ENCODE results near the gene NAGS.
"Not testable (repeated sequence)": the region's sequence is repeated elsewhere in the genome, so short reads cannot be mapped to it uniquely, and the experiment has no call there.

NAGS gene

GRCh38 chr17:44006272-44006597, 1.8 kb downstream of the NAGS start:
- no peak for FAIRE-seq

GRCh38 chr17:44006598-44007345, 2.4 kb downstream of the NAGS start:
- FAIRE-seq (peak; percentile 96), DNase-seq (ENCODE audit: extremely low spot score, insufficient read length, low read depth) (peak; percentile 99)

More at GRCh38 chr17:44006272-44006597, 1.8 kb downstream of the NAGS start:
- no peak for DNase-seq (ENCODE audit: extremely low spot score, insufficient read length, low read depth)

GRCh38 chr17:44007346-44008204, 3.2 kb downstream of the NAGS start:
- FAIRE-seq (no peak), DNase-seq (ENCODE audit: extremely low spot score, insufficient read length, low read depth) (no peak)

DNA sequence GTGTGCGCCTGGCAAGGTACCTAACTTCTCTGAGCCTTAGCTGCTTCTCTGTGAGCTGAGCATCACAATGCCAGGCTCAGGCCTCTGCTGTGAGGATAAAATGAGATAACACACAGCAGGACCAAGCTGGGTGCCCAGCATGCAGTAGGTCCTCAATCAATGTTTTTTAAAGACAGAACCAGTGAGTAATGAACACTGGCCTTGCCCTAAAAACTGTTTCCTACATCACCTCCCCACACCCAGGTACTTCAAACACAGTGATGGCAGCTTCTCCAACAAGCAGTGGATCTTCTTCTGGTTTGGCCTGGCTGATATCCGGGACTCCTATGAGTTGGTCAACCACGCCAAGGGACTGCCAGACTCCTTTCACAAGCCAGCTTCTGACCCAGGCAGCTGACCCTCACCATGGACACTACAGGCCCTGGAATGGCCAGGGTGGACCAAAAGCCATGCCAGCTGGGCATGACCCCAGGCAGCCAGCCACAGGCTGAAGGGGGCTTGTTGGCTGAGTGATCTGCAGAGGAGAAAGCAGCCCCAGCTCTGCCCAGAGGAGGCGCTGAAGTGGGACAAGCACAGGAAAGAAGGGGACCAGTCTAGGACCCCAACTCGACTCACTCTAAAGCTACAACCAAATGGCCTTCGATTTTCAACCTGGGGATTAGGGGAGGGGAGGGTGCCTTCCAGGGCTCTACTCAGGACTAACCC, 3.9 kb downstream of the NAGS start:
- FAIRE-seq (no peak), DNase-seq (ENCODE audit: extremely low spot score, insufficient read length, low read depth) (no peak)

DNA sequence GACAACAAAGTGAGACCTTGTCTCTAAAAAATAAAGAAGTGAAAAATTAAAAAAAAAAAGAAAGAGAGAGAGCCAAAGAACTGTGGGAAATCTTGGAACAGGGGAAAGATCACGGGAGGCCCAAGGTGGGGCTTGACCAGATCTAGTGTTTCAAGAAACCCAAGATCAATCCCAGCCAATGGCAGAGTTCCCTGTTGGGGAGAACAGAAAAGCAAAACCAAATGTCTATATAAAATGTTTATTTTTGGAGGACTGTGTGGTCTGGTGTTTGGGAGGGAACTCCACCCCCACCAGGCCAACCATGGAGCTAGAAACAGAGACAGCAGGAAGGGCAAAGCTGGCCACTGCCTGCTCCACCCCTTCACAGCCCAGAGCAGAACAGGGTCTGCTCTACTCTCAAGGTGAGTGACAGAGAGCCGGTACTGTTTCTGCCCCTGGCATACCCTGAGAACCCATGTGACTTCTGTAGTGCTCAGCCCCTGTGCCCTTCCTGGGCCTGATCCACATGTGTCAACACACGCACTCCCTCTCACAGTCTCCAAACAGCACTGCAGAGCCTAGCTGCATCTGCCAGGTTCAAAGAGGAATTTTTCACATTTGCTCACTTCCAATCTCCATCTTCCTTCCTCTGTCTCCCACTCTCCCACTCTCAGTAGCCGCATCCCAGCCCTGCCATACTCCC, 6.7 kb downstream of the NAGS start:
- DNase-seq (ENCODE audit: extremely low spot score, insufficient read length, low read depth) (no peak), FAIRE-seq (no peak)

DNA sequence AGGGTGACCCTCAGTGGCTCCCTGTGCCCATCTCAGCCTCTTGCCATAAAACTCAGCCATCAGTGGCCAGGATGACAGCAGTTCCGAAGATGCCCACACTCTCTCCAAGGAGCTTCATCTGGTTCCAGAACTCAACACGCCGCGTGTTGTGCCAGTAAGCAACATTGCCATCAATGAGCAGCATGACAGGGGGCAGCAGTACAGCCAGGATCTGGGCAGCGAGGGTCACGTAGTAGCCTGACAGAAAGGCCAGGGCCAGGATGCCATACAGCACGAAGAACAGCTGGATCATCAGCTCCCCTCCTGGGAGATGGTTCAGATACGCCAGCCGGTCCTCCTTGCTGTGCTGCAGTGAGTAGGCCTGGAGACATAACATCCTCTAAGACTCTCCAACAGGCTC, 7.5 kb downstream of the NAGS start:
- DNase-seq (ENCODE audit: extremely low spot score, insufficient read length, low read depth) (no peak), FAIRE-seq (no peak)

DNA sequence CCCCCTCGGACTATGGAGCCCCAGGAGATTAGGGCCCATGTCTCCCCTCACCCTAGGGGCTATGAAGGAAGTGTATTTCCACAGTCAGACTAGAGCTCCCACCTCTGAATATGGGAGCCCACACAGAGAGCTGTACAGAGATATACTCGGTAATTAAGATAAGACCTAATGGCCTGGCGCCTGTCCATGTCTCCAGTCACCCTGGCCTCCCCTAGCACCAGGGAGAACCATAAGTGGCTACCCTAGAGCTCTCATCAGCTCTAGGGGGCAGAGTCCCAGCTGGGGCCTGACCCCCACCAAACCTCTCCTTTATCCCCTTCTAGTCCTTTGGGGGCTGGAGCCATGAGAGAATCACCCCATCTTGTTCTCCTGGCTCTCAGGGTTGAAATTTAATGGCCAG, 8.0 kb downstream of the NAGS start:
- FAIRE-seq: no peak
- no peak for DNase-seq (ENCODE audit: extremely low spot score, insufficient read length, low read depth)

DNA sequence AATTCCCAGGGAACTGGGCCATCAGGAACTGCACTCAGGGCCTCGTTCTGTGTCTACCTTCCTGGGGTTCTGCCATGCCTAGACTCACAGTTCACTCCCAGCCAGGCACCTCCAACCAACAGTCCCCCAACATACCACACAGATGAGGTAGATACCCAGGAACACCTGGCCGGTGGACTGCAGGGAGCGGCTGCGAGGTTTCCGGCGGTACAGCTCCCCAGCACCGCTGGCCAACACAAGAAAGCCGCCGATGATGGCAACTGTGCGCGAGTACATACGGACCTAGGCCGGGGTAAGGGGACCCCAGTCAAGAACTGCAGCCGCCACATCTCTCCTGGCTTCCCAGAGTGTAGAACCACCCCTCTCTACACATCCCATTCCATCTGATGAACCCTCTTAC, 8.5 kb downstream of the NAGS start:
- DNase-seq (ENCODE audit: extremely low spot score, insufficient read length, low read depth) (no peak), FAIRE-seq (no peak)

DNA sequence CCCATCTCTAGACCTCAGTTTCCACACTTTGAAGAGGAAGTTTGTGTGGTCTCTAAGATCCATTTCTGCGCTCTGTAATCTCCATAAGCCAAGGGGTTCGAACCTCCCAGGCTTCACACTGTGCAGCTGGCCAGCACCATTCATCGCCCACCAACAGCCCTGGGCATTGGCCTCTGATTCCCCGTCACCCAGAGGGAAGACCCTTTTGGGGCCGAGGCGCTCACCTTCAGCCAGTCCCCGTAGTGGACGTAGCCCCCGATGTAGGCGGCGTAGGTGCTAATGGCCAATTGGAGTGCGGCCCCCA, 9.7 kb downstream of the NAGS start:
- FAIRE-seq: no peak
- DNase-seq (ENCODE audit: extremely low spot score, insufficient read length, low read depth): no peak

DNA sequence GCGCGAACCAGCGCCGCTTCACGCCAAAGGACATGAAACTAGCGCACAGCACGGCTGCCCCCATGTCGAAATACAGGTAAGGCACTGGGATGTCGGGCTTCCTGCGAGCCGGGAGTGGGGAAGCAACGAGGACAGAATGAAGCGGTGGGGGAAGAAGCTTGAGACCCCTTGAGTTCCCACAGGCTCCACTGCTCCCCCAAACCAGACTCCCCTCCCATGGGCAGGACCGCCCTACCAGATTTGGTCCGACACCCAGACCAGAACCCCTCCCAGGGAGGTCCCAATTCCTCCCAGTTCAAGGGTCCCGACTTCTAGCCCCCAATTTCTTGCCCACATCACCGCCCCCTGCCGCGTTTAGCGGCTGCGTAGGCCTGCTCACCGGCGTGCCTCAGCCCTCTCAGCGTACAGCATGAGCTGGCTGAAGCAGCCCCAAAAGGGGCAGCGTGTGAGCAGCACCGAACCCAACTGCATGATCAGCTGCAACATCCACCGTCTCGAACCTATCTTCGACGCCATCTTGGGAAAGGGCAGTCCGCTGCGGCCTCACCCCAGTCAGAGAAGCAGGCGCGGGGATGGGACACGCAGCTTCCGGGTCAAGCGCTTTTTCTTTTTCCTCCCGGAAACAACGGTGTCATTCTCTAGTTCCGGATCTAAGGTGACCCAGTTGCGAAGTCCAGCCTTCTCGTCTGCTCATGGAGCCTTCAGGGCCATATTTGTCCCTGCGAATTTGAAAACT, 10.2 kb downstream of the NAGS start, which contains the start of gene TMEM101:
Gene TMEM101, minus strand, starts transcription at position 527 of the 736 bp plus-strand sequence. Its CDS starts 11 bp downstream, at position 516.
- FAIRE-seq (peak; percentile 83), DNase-seq (ENCODE audit: extremely low spot score, insufficient read length, low read depth) (peak; percentile 95)

GRCh38 chr17:44021227-44021626, 16.8 kb downstream of the NAGS start:
- FAIRE-seq; DNase-seq (ENCODE audit: extremely low spot score, insufficient read length, low read depth): not testable (repeated sequence)

- FAIRE-seq (no peak), DNase-seq (ENCODE audit: extremely low spot score, insufficient read length, low read depth) (no peak)
Observed at GRCh38 chr17:44022246-44022645, 17.8 kb downstream of the NAGS start.

- FAIRE-seq (no peak), DNase-seq (ENCODE audit: extremely low spot score, insufficient read length, low read depth) (no peak)
Observed at GRCh38 chr17:44023545-44024270, 19.3 kb downstream of the NAGS start.

DNA sequence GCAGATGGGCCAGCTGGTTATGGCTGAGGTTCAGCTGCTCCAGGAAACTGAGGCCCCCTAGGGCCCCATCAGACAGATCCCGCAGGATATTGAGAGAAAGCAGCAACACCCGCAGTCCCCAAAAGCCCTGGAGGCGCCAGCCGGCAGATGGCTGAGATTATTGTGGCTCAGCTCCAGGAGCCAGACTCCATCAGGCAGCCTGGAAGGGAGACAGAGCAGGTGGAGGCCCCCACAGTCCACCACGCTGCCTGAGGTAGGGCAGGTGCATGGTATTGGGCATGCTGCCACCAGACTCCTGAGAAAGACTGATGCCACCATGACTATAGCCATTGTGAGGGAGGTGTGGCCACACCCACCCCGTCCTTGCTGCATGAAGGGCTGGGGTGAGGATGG, 19.8 kb downstream of the NAGS start:
- DNase-seq (ENCODE audit: extremely low spot score, insufficient read length, low read depth): no peak
- no peak for FAIRE-seq

DNA sequence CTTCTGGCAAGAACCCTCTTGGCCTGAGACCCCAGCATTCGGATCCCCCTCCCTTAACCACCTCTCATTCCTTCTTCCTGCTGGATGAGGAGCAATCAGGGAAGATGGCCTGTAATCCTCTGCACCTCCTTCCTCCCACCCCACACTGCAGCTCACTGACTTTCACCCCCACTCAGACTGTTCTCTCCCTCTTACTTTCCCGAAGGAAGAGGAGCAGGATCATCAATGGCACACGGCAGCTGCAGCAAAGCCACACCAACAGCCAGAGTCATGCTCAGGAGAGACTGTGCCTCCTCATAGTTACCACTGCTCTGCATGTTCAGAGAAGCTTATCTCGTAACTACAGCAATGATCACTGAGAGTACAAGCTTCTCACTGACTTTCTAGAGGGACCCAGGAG, 20.4 kb downstream of the NAGS start:
- DNase-seq (ENCODE audit: extremely low spot score, insufficient read length, low read depth): no peak
- no peak for FAIRE-seq

- FAIRE-seq: no peak
- DNase-seq (ENCODE audit: extremely low spot score, insufficient read length, low read depth): no peak
Observed at GRCh38 chr17:44029736-44030135, 25.3 kb downstream of the NAGS start.

DNA sequence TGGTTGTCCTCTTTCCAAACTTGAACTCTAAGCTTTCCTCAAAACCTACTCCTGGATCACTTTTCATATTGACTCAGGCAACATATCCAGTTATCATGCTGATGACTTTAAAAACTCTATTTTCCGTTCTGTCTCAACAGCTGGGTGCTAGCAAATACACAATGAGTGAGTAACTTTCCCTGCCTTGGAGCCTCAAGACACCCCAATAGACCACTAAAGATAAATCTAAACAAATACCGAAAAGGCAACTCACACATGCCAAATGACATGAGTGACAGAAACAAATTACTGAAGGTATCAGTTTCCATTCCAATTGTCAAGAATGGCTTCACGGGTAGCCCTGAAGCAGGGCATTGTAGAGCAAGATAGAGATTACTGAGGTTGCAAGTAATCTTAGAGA, 26.1 kb downstream of the NAGS start:
- no peak for FAIRE-seq
- DNase-seq (ENCODE audit: extremely low spot score, insufficient read length, low read depth): no peak

GRCh38 chr17:44033861-44034408, 29.5 kb downstream of the NAGS start:
- DNase-seq (ENCODE audit: extremely low spot score, insufficient read length, low read depth): no peak
- FAIRE-seq: no peak

- DNase-seq (ENCODE audit: extremely low spot score, insufficient read length, low read depth); FAIRE-seq: not testable (repeated sequence)
Observed at GRCh38 chr17:44034688-44035087, 30.3 kb downstream of the NAGS start.
